Pons (tissue), 1 donor: ENCODE results near the gene CST5.
"Not testable (repeated sequence)": the region's sequence is repeated elsewhere in the genome, so short reads cannot be mapped to it uniquely, and the experiment has no call there.

Experiments
- DNase-seq: peaks from one replicate; pipeline ENCODE4 v3.0.0-alpha.2; 2016; ENCODE audit warnings: low spot score

CST5 gene

DNA sequence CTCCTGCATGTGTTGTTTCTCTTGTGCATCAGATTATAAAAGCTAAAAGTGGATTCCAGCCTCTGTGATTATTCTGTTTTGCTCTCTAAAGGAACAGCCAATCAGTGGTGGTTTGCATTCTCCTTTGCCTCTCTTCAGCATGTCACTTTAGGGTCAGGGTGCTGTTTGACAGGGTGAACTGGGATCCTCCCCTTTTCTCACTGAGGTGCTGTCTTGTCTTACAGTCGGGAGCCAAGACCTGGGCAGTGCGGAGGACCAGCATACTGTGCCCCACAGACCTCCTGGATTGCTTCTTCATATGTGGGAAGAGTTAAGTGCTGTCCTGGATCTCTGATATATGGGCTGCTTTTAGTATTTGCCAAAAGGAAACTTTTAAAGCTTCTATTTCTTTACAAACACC lies 37.9 kb downstream of the CST5 start:
- no peak for DNase-seq

- no peak for DNase-seq
These were observed 43.8 kb downstream of the CST5 start for GRCh38 chr20:23835716-23836115.

- DNase-seq, result no peak
These were observed 46.6 kb downstream of the CST5 start for GRCh38 chr20:23832775-23833513.

GRCh38 chr20:23831961-23832360 lies 47.6 kb downstream of the CST5 start:
- DNase-seq, result not testable (repeated sequence)

DNA sequence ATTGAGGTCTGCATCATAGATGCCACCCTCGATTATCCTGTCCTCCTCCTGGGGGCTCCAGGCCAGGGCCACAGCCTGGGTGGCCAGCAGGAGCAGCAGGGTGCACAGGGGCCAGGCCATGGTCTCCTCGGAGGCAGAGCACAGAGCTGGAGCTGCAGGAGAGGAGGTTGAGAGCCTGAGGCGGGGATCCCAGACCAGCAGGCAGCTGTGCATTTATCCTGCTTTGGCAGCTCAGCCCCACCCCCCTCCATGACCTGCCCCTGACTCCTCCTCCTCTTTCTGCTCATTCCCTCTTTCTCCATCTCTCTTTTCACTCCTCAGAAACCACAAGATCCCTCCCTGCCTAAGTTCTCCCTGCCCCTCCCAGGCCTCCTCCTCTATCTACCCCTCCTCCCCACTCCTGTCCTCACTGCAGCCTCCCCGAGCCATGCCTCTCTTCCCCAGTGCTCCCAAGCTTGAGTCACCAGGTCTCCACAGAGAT lies 53.0 kb downstream of the CST5 start, which contains the start of gene CST2:
Gene CST2 (minus strand): TSS at position 189 of the 481 bp plus-strand sequence. CDS start 69 bp downstream, at position 120.
- no peak for DNase-seq
